Measurements from ENCODE around the gene JKAMP. TPM values are rescaled to one million over a fixed set of nuclear protein-coding genes. Genes with fewer than 3 reads are reported as not detected.

JKAMP gene
- polyA plus RNA-seq, 1 donor (not counting 4 experiments of a cell fraction or from before 2014, with no cell fraction given), result 166 TPM

GRCh38 chr14:59547310-59547709 lies 63.0 kb downstream of the JKAMP start:
- no peak overlapping the region for H3K9ac ChIP-seq (ENCODE audit: control insufficient read depth, extremely low read depth, insufficient read depth, low read length)
- TF ChIP-seq EZH2 (IDR thresholded peaks at IDR 0.05; ENCODE audit: low read length) (no peak), CTCF (optimal IDR thresholded peaks at IDR 0.05 in 1 of 3, IDR thresholded peaks at IDR 0.05 in 1 of 3, conservative IDR thresholded peaks at IDR 0.05 in 1 of 3; ENCODE audit: extremely low read depth in 1 of 3, insufficient read depth in 2 of 3, low read length in 3 of 3) (no peak)
- no peak overlapping the region for H3K4me2 ChIP-seq (ENCODE audit: control insufficient read depth, extremely low read depth, insufficient read depth, low read depth, low read length)
- no peaks in the 10 kb centered on the region for H3K4me1 ChIP-seq (ENCODE audit: control insufficient read depth, extremely low read depth, insufficient read depth, low read length)
- H3K4me3 ChIP-seq (ENCODE audit: control insufficient read depth in 2 of 3, extremely low read depth in 1 of 3, insufficient read depth in 2 of 3, low read depth in 1 of 3, low read length in 3 of 3), result no peak overlapping the region
- no peaks in the 10 kb centered on the region for H3K27me3 ChIP-seq (ENCODE audit: control insufficient read depth, extremely low read depth, insufficient read depth, low read length)
- H3K9me3 ChIP-seq (ENCODE audit: control insufficient read depth, low read depth, low read length), result no peaks in the 10 kb centered on the region
- dilution Hi-C loops (cut with MboI; ENCODE audit: extremely low pct_ligation_motif_present, low sequenced_read_pairs), result no loop called here
- H2AFZ ChIP-seq (ENCODE audit: control insufficient read depth, low read length), result no peak overlapping the region
- H3K79me2 ChIP-seq (ENCODE audit: control insufficient read depth, insufficient read depth, low read length), result no peaks in the 10 kb centered on the region
- FAIRE-seq (no peak), DNase-seq (ENCODE audit: low read depth, low spot score) (no peak)
- no peak overlapping the region for H3K27ac ChIP-seq (ENCODE audit: control insufficient read depth, insufficient read depth, low read length)
- no peaks in the 10 kb centered on the region for H3K9me1 ChIP-seq (ENCODE audit: control insufficient read depth, extremely low read depth, insufficient read depth, low read length)
- H4K20me1 ChIP-seq (ENCODE audit: control insufficient read depth, extremely low read depth, insufficient read depth, low read length), result no peaks in the 10 kb centered on the region
- H3K36me3 ChIP-seq (ENCODE audit: control insufficient read depth in 2 of 2, extremely low read depth in 1 of 2, insufficient read depth in 2 of 2, low read length in 2 of 2), result no peaks in the 10 kb centered on the region

Other genes starting within 250 kb of the JKAMP start
- gene GPR135, start 19.1 kb upstream of the JKAMP start, polyA plus RNA-seq, result 0.32 to 0.90 TPM (median 0.45 TPM) in 3 replicates
- 21.6 to 37.5 TPM (median 28.9 TPM) in 3 replicates for gene L3HYPDH, start 109 bp upstream of the JKAMP start, polyA plus RNA-seq
- not detected in 3 replicates for gene CCDC175, start 92.3 kb downstream of the JKAMP start, polyA plus RNA-seq